Raji (cell line): ENCODE measurements around the gene CEP83.

Source experiments
- POLR2A ChIP-seq: IDR thresholded peaks from 2 replicates; pipeline ENCODE4 v1.6.1; 2011; ENCODE audit warnings: low read depth, low read length, control low read depth; ENCODE audit not compliant: insufficient read depth

CEP83 gene

DNA sequence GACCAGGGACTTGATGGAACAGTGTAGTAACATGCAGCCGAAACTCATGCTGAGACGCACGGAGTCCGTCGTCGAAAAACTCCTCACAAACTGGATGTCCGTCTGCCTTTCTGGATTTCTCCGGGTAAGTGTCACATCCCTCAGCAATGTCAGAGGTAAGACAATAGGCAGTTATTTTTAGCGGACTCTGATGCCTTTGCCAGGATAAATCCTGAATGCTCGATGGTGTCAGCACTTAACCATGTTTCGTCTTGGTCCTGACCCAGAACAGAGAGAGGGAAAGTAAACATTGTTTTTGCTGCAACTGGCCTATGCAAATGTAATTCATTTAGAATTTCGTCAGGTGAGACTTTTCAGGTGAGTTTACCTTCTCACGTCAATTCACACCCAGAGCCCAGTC, 198.9 kb downstream of the CEP83 start:
- no peak for TF ChIP-seq POLR2A

DNA sequence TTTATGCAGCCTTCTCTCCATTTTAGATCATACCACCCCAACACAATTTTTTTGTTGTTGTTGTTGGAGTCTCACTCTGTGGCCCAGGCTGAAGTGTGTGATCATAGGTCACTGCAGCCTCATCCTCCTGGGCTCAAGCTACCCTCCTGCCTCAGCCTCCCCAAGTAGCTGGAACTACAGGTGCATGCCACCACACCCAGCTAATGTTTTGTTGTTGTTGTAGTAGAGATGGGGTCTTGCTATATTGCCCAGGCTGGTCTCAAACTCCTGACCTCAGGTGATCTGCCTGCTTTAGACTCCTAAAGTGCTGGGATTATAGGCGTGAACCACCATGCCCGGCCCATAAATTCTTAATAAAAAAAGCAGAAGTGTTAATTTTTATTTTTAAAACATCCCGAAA, 199.7 kb downstream of the CEP83 start:
- TF ChIP-seq POLR2A: no peak

DNA sequence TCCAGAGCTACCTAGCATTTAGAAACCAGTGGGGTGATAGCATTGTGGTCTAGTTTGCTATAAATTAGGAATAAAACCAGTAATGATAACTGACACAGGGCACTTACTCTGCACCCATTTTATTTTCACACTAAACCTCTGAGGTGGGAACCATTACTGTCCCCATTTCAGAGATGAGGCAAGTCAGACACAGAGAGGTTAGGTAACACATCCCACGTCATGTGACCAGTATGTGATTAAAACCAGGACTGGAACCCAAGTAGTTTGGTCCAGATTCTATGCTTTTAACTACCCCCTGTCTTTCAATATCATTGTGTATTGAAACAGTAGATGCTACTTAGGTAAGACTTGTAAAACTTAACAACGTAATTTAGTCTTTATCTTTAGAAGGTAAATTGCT, 201.1 kb downstream of the CEP83 start:
- TF ChIP-seq POLR2A: no peak
